CD14-positive monocyte (primary cell): Measurements from ENCODE around the gene GRIK4. TPM values are rescaled to one million over a fixed set of nuclear protein-coding genes. Genes with fewer than 3 reads are reported as not detected.

Source experiments
- DNase-seq, 3 donors: peaks; one replicate each; pipeline ENCODE4 v3.0.0-alpha.2; 2011 to 2022
- H2AFZ ChIP-seq: 2 replicates; pipeline ENCODE4 v1.6.0; 2012; ENCODE audit warnings: mild to moderate bottlenecking, low read depth, low read length, inconsistent platforms; ENCODE audit not compliant: insufficient read depth, poor library complexity, severe bottlenecking
- H3K27ac ChIP-seq, 2 donors: 1 replicate in 1 of 2; 2 replicates in 1 of 2; pipeline ENCODE4 v1.5.1; 2012 to 2013; ENCODE audit warnings: low read length in 2 of 2, control low read depth in 1 of 2, inconsistent platforms in 1 of 2, low read depth in 1 of 2, mild to moderate bottlenecking in 1 of 2
- H3K27me3 ChIP-seq, 2 donors: one replicate each; pipeline versions ENCODE4 v1.6.0 to v1.6.1; 2011 to 2013; ENCODE audit warnings: low read length in 2 of 2; ENCODE audit not compliant: control insufficient read depth in 2 of 2, insufficient read depth in 2 of 2
- H3K36me3 ChIP-seq, 2 donors: replicated peaks in 1 of 2; 1 replicate in 1 of 2; 2 replicates in 1 of 2; pipeline versions ENCODE4 v1.5.1 to v1.6.1; 2012 to 2013; ENCODE audit warnings: low read length in 2 of 2, control low read depth in 1 of 2, inconsistent platforms in 1 of 2, mild to moderate bottlenecking in 1 of 2; ENCODE audit not compliant: insufficient read depth in 2 of 2, control insufficient read depth in 1 of 2
- H3K4me1 ChIP-seq, 2 donors: 1 replicate in 1 of 2; 2 replicates in 1 of 2; pipeline versions ENCODE4 v1.5.1 to v1.6.1; 2012 to 2013; ENCODE audit warnings: low read length in 2 of 2, control low read depth in 1 of 2, inconsistent platforms in 1 of 2, mild to moderate bottlenecking in 1 of 2, moderate library complexity in 1 of 2; ENCODE audit not compliant: insufficient read depth in 2 of 2, control insufficient read depth in 1 of 2
- H3K4me2 ChIP-seq: replicated peaks from 2 replicates; pipeline ENCODE3; 2012; ENCODE audit warnings: low read length, moderate library complexity, mild to moderate bottlenecking; ENCODE audit not compliant: poor library complexity, severe bottlenecking; ENCODE audit errors: extremely low read depth
- H3K4me3 ChIP-seq, 3 experiments: fragments of 200-600 bp in 1 of 3; sonication (generic) in 1 of 3; replicated peaks in 1 of 3; 1 replicate in 2 of 3; 2 replicates in 1 of 3; pipeline ENCODE4 v1.5.1; 2011 to 2013; ENCODE audit warnings: low read length in 3 of 3, mild to moderate bottlenecking in 3 of 3, control low read depth in 2 of 3, low read depth in 2 of 3, inconsistent platforms in 1 of 3, moderate library complexity in 1 of 3
- H3K79me2 ChIP-seq: 2 replicates; pipeline ENCODE4 v1.6.0; 2012; ENCODE audit warnings: mild to moderate bottlenecking, control low read depth, inconsistent platforms, low read length, moderate library complexity; ENCODE audit not compliant: insufficient read depth
- H3K9ac ChIP-seq: 2 replicates; pipeline ENCODE4 v1.6.0; 2017; ENCODE audit warnings: low read length, mild to moderate bottlenecking; ENCODE audit not compliant: insufficient read depth, poor library complexity, severe bottlenecking
- H3K9me3 ChIP-seq, 2 donors: replicated peaks in 1 of 2; 1 replicate in 1 of 2; 2 replicates in 1 of 2; pipeline versions ENCODE4 v1.5.1 to v1.6.1; 2012 to 2013; ENCODE audit warnings: low read length in 2 of 2, control low read depth in 1 of 2; ENCODE audit not compliant: control insufficient read depth in 1 of 2, insufficient read depth in 1 of 2
- H4K20me1 ChIP-seq: 2 replicates; pipeline ENCODE4 v1.6.0; 2012; ENCODE audit warnings: mild to moderate bottlenecking, low read length, control low read depth, moderate library complexity; ENCODE audit not compliant: insufficient read depth
- H3K27ac Mint-ChIP-seq, 7 donors: one replicate each; pipeline ENCODE4 v1.8.0; 2020; ENCODE audit warnings: mild to moderate bottlenecking in 7 of 7, mixed read lengths in 7 of 7, moderate library complexity in 6 of 7, inconsistent platforms in 2 of 7
- H3K27me3 Mint-ChIP-seq, 3 donors: one replicate each; pipeline ENCODE4 v1.8.0; 2021 to 2022; ENCODE audit warnings: low read depth in 3 of 3, mild to moderate bottlenecking in 3 of 3, mixed read lengths in 3 of 3, moderate library complexity in 3 of 3, inconsistent platforms in 1 of 3
- H3K36me3 Mint-ChIP-seq, 2 donors: one replicate each; pipeline ENCODE4 v1.8.0; 2020; ENCODE audit warnings: mixed read lengths in 2 of 2, inconsistent platforms in 1 of 2, mild to moderate bottlenecking in 1 of 2
- H3K4me1 Mint-ChIP-seq: one replicate; pipeline ENCODE4 v1.8.0; 2020; ENCODE audit warnings: mild to moderate bottlenecking, mixed read lengths
- H3K4me3 Mint-ChIP-seq, 2 donors: one replicate each; pipeline ENCODE4 v1.8.0; 2020; ENCODE audit warnings: mild to moderate bottlenecking in 2 of 2, mixed read lengths in 2 of 2, moderate library complexity in 1 of 2
- H3K9me3 Mint-ChIP-seq, 7 donors: one replicate each; pipeline ENCODE4 v1.8.0; 2020 to 2022; ENCODE audit warnings: mixed read lengths in 7 of 7, mild to moderate bottlenecking in 6 of 7, moderate library complexity in 6 of 7, inconsistent platforms in 2 of 7
- WGBS: methylation state at CpG from one replicate; pipeline ENCODE4 v1.1.5; 2013; ENCODE audit warnings: missing lambda C conversion rate; ENCODE audit not compliant: insufficient coverage; 5-methylcytosine and 5-hydroxymethylcytosine counted together
- intact Hi-C, 2 donors: fragments of 100-400 bp; cut with micrococcal nuclease; formaldehyde crosslinking; loops; one replicate each; pipeline versions ENCODE4 v1.15.0 to v1.15.1; 2023
- polyA plus RNA-seq, 3 donors: library from polyadenylated mRNA; depleted of rRNA in 1 of 3; unstranded in 2 of 3; stranded (reverse) in 1 of 3; fragments of 300-500 nt in 2 of 3; fragments of >200 nt in 1 of 3; fragmentation: Illumina TruSeq in 2 of 3; gene quantifications; 1 replicate in 2 of 3; 2 replicates in 1 of 3; pipeline ENCODE4 v1.2.3, GENCODE V29; 2012 to 2021
- TF ChIP-seq, protein P1 (sequence below): fragments of 200-600 bp; IDR thresholded peaks from one replicate; pipeline ENCODE4 v1.8.0; 2022; ENCODE audit warnings: antibody characterized with exemption, mild to moderate bottlenecking

The GRIK4 gene
- polyA plus RNA-seq, 3 donors: not detected

GRCh38 chr11:120925944-120926343, 414.4 kb downstream of the GRIK4 start:
- no peak overlapping the region for H3K27ac Mint-ChIP-seq
- no peak overlapping the region for H3K4me3 Mint-ChIP-seq
- H3K27me3 Mint-ChIP-seq: peaks cover 0 to 2% (median 2%) of the 10 kb centered on the region in 3 donors
- no peaks in the 10 kb centered on the region for H3K36me3 Mint-ChIP-seq
- Histone ChIP-seq H3K9ac (no peak overlapping the region), H3K27ac (no peak overlapping the region), H3K36me3 (no peaks in the 10 kb centered on the region), H2AFZ (no peak overlapping the region), H3K4me3 (no peak overlapping the region), H4K20me1 (no peaks in the 10 kb centered on the region), H3K4me1 (no peaks in the 10 kb centered on the region), H3K27me3 (no peaks in the 10 kb centered on the region), H3K4me2 (no peak overlapping the region), H3K9me3 (no peaks in the 10 kb centered on the region), H3K79me2 (no peaks in the 10 kb centered on the region)
- intact Hi-C loops: no loop called here
- H3K9me3 Mint-ChIP-seq: no peaks in the 10 kb centered on the region
- DNase-seq: no peak
- no CpG with 5 or more reads among the region's 2 CpGs for WGBS
- TF ChIP-seq, protein P1, sequence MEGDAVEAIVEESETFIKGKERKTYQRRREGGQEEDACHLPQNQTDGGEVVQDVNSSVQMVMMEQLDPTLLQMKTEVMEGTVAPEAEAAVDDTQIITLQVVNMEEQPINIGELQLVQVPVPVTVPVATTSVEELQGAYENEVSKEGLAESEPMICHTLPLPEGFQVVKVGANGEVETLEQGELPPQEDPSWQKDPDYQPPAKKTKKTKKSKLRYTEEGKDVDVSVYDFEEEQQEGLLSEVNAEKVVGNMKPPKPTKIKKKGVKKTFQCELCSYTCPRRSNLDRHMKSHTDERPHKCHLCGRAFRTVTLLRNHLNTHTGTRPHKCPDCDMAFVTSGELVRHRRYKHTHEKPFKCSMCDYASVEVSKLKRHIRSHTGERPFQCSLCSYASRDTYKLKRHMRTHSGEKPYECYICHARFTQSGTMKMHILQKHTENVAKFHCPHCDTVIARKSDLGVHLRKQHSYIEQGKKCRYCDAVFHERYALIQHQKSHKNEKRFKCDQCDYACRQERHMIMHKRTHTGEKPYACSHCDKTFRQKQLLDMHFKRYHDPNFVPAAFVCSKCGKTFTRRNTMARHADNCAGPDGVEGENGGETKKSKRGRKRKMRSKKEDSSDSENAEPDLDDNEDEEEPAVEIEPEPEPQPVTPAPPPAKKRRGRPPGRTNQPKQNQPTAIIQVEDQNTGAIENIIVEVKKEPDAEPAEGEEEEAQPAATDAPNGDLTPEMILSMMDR: no peak
- H3K4me1 Mint-ChIP-seq: no peaks in the 10 kb centered on the region

DNA sequence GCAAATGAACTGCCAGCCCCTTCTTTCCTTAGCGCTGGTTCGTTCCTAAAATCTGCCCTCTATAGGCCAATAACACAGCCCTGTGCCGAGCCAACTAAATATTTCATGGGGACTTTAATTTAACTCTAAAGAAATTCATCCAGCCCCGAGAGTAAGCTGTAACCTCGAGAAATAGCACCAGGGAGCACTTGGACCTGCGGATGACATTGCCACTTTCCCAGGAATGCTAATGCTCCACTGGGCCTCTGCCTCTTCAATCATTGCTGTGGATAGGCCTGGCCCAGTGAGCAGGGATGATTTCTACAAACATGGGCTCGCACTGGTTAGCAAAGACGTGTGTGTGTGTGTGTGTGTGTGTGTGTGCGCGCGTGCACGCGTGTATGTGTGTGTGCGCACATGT, 417.1 kb downstream of the GRIK4 start:
- no peaks in the 10 kb centered on the region for H3K4me1 ChIP-seq
- no peak overlapping the region for H3K9ac ChIP-seq
- H3K27ac ChIP-seq: no peak overlapping the region
- Mint-ChIP-seq H3K4me1 (no peaks in the 10 kb centered on the region), H3K36me3 (no peaks in the 10 kb centered on the region), H3K27me3 (peaks cover 0 to 4% (median 3%) of the 10 kb centered on the region in 3 donors), H3K9me3 (no peaks in the 10 kb centered on the region), H3K4me3 (no peak overlapping the region), H3K27ac (no peak overlapping the region)
- TF ChIP-seq, protein P1: no peak
- no peak for DNase-seq
- H4K20me1 ChIP-seq: no peaks in the 10 kb centered on the region
- H3K9me3 ChIP-seq: no peaks in the 10 kb centered on the region
- WGBS: 72% methylated on average over 14 of the region's 14 CpGs
- no peak overlapping the region for H2AFZ ChIP-seq
- H3K36me3 ChIP-seq: no peaks in the 10 kb centered on the region
- H3K4me2 ChIP-seq: no peak overlapping the region
- no peak overlapping the region for H3K4me3 ChIP-seq
- H3K79me2 ChIP-seq: no peaks in the 10 kb centered on the region
- no peaks in the 10 kb centered on the region for H3K27me3 ChIP-seq
- intact Hi-C loops: no loop called here
